Measurements from ENCODE around the gene MCU.
A peak's percentile ranks its signal among the peaks of the same experiment; 100 is the strongest.

The MCU gene

GRCh38 chr10:72742797-72743196 is 50.9 kb downstream of the MCU start:
- no peak overlapping the region for H3K4me3 ChIP-seq (ENCODE audit: low read depth, low read length)
- no peak for TF ChIP-seq CTCF (IDR thresholded peaks at IDR 0.05; ENCODE audit: low read depth, low read length)
- TF ChIP-seq POLR2A (IDR thresholded peaks at IDR 0.05; ENCODE audit: extremely low read depth, insufficient read length), result no peak
- TF ChIP-seq MYC (IDR thresholded peaks at IDR 0.05; ENCODE audit: low read depth, low read length), result no peak
- no peak for TF ChIP-seq MAX (IDR thresholded peaks at IDR 0.05; ENCODE audit: low read depth, low read length)
- DNase-seq (ENCODE audit: low read depth), result no peak

GRCh38 chr10:72744566-72744965 is 52.6 kb downstream of the MCU start:
- TF ChIP-seq POLR2A (IDR thresholded peaks at IDR 0.05; ENCODE audit: extremely low read depth, insufficient read length), result no peak
- TF ChIP-seq MYC (IDR thresholded peaks at IDR 0.05; ENCODE audit: low read depth, low read length), result no peak
- TF ChIP-seq CTCF (IDR thresholded peaks at IDR 0.05; ENCODE audit: low read depth, low read length), result no peak
- TF ChIP-seq MAX (IDR thresholded peaks at IDR 0.05; ENCODE audit: low read depth, low read length), result no peak
- H3K4me3 ChIP-seq (ENCODE audit: low read depth, low read length), result no peak overlapping the region
- no peak for DNase-seq (ENCODE audit: low read depth)

- DNase-seq (ENCODE audit: low read depth), result peak; percentile 28
- TF ChIP-seq MAX (IDR thresholded peaks at IDR 0.05; ENCODE audit: low read depth, low read length), result no peak
- TF ChIP-seq CTCF (IDR thresholded peaks at IDR 0.05; ENCODE audit: low read depth, low read length), result no peak
- no peak for TF ChIP-seq MYC (IDR thresholded peaks at IDR 0.05; ENCODE audit: low read depth, low read length)
- no peak for TF ChIP-seq POLR2A (IDR thresholded peaks at IDR 0.05; ENCODE audit: extremely low read depth, insufficient read length)
- H3K4me3 ChIP-seq (ENCODE audit: low read depth, low read length), result no peak overlapping the region
These were observed 54.8 kb downstream of the MCU start for GRCh38 chr10:72746426-72747363.

GRCh38 chr10:72747521-72747920 is 55.6 kb downstream of the MCU start:
- TF ChIP-seq POLR2A (IDR thresholded peaks at IDR 0.05; ENCODE audit: extremely low read depth, insufficient read length), result no peak
- no peak for TF ChIP-seq CTCF (IDR thresholded peaks at IDR 0.05; ENCODE audit: low read depth, low read length)
- TF ChIP-seq MYC (IDR thresholded peaks at IDR 0.05; ENCODE audit: low read depth, low read length), result no peak
- TF ChIP-seq MAX (IDR thresholded peaks at IDR 0.05; ENCODE audit: low read depth, low read length), result no peak
- no peak for DNase-seq (ENCODE audit: low read depth)
- no peak overlapping the region for H3K4me3 ChIP-seq (ENCODE audit: low read depth, low read length)

GRCh38 chr10:72753760-72754231 is 61.9 kb downstream of the MCU start:
- peak; percentile 95 for DNase-seq (ENCODE audit: low read depth)
- TF ChIP-seq MAX (IDR thresholded peaks at IDR 0.05; ENCODE audit: low read depth, low read length) (no peak), MYC (IDR thresholded peaks at IDR 0.05; ENCODE audit: low read depth, low read length) (peak; percentile 45)
- H3K4me3 ChIP-seq (ENCODE audit: low read depth, low read length), result no peak overlapping the region
